Stomach (tissue), 4 donors: ENCODE data around the gene FAM107B.

Source experiments
- CTCF ChIP-seq, 7 experiments: fragments of 450-650 bp in 4 of 7; fragments of 200-600 bp in 3 of 7; sonication (generic) in 3 of 7; IDR thresholded peaks; one replicate each; pipeline ENCODE4 v1.5.1; 2016 to 2019; ENCODE audit warnings: antibody characterized with exemption in 7 of 7, control low read depth in 2 of 7, mild to moderate bottlenecking in 1 of 7
- EP300 ChIP-seq: sonication (generic); formaldehyde crosslinking; IDR thresholded peaks from one replicate; pipeline ENCODE4 v1.6.1; 2017; ENCODE audit warnings: antibody characterized with exemption
- POLR2A ChIP-seq, 4 donors: fragments of 450-650 bp; IDR thresholded peaks; one replicate each; pipeline ENCODE4 v1.6.1; 2016; ENCODE audit warnings: antibody characterized with exemption in 4 of 4, control low read depth in 2 of 4, mild to moderate bottlenecking in 1 of 4, moderate library complexity in 1 of 4
- POLR2AphosphoS5 ChIP-seq, 3 donors: sonication (generic); formaldehyde crosslinking; IDR thresholded peaks; one replicate each; pipeline ENCODE4 v1.6.1; 2016; ENCODE audit warnings: antibody characterized with exemption in 3 of 3

- no peak for TF ChIP-seq POLR2A (IDR thresholded peaks at IDR 0.05)
- TF ChIP-seq CTCF (IDR thresholded peaks at IDR 0.05): no peak
- TF ChIP-seq POLR2AphosphoS5 (IDR thresholded peaks at IDR 0.05): no peak
- no peak for TF ChIP-seq EP300
Observed at GRCh38 chr10:14508725-14509124, 266.0 kb downstream of the FAM107B start.
